T-helper 9 cell (primary cell): ENCODE results near the gene PPP1R14B.
"Not testable (repeated sequence)": the region's sequence is repeated elsewhere in the genome, so short reads cannot be mapped to it uniquely, and the experiment has no call there.

ENCODE experiments used
- DNase-seq: peaks from one replicate; pipeline ENCODE4 v3.0.0-alpha.2; 2020

PPP1R14B gene

GRCh38 chr11:64260147-64260708, 13.5 kb upstream of the PPP1R14B start:
- DNase-seq, result no peak

- DNase-seq, result no peak
Observed at GRCh38 chr11:64259533-64260067, 12.9 kb upstream of the PPP1R14B start.

GRCh38 chr11:64258946-64259532, 12.3 kb upstream of the PPP1R14B start:
- DNase-seq, result no peak

GRCh38 chr11:64258356-64258755, 11.6 kb upstream of the PPP1R14B start:
- no peak for DNase-seq

- no peak for DNase-seq
Observed at GRCh38 chr11:64256300-64256699, 9.6 kb upstream of the PPP1R14B start.

- no peak for DNase-seq
Observed at GRCh38 chr11:64255135-64256128, 8.7 kb upstream of the PPP1R14B start.

- no peak for DNase-seq
Observed at GRCh38 chr11:64254326-64254725, 7.6 kb upstream of the PPP1R14B start.

- DNase-seq, result no peak
Observed at GRCh38 chr11:64253481-64253880, 6.7 kb upstream of the PPP1R14B start.

- no peak for DNase-seq
Observed at GRCh38 chr11:64253043-64253442, 6.3 kb upstream of the PPP1R14B start.

- DNase-seq, result no peak
Observed at GRCh38 chr11:64252003-64252872, 5.5 kb upstream of the PPP1R14B start.

GRCh38 chr11:64251753-64252002, 4.9 kb upstream of the PPP1R14B start:
- DNase-seq, result no peak

GRCh38 chr11:64251016-64251752, 4.4 kb upstream of the PPP1R14B start, which contains the start of gene PLCB3:
TSS of gene PLCB3 (plus strand) at chr11:64251530. CDS start at chr11:64251650, 120 bp downstream.
- DNase-seq, result peak; percentile 70

- DNase-seq, result no peak
Observed at GRCh38 chr11:64250415-64251015, 3.8 kb upstream of the PPP1R14B start.

- no peak for DNase-seq
Observed at GRCh38 chr11:64249563-64250414, 3.0 kb upstream of the PPP1R14B start.

GRCh38 chr11:64249038-64249437, 2.3 kb upstream of the PPP1R14B start:
- DNase-seq, result no peak

- DNase-seq, result no peak
Observed at GRCh38 chr11:64248578-64248977, 1.8 kb upstream of the PPP1R14B start.

GRCh38 chr11:64247729-64248531, 1.2 kb upstream of the PPP1R14B start:
- no peak for DNase-seq

GRCh38 chr11:64246621-64246870, 197 bp downstream of the PPP1R14B start:
- not testable (repeated sequence) for DNase-seq

- DNase-seq, result peak; percentile 59
Observed at GRCh38 chr11:64245797-64246620, 734 bp downstream of the PPP1R14B start.
